Measurements from ENCODE around the gene KRTAP12-2.

The KRTAP12-2 gene

GRCh38 chr21:44619886-44620285, 46.8 kb downstream of the KRTAP12-2 start:
- TF ChIP-seq, protein P1, sequence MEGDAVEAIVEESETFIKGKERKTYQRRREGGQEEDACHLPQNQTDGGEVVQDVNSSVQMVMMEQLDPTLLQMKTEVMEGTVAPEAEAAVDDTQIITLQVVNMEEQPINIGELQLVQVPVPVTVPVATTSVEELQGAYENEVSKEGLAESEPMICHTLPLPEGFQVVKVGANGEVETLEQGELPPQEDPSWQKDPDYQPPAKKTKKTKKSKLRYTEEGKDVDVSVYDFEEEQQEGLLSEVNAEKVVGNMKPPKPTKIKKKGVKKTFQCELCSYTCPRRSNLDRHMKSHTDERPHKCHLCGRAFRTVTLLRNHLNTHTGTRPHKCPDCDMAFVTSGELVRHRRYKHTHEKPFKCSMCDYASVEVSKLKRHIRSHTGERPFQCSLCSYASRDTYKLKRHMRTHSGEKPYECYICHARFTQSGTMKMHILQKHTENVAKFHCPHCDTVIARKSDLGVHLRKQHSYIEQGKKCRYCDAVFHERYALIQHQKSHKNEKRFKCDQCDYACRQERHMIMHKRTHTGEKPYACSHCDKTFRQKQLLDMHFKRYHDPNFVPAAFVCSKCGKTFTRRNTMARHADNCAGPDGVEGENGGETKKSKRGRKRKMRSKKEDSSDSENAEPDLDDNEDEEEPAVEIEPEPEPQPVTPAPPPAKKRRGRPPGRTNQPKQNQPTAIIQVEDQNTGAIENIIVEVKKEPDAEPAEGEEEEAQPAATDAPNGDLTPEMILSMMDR (IDR thresholded peaks at IDR 0.05): no peak

- TF ChIP-seq, protein P1 (IDR thresholded peaks at IDR 0.05): no peak
Observed at GRCh38 chr21:44618909-44619308, 47.8 kb downstream of the KRTAP12-2 start.

DNA sequence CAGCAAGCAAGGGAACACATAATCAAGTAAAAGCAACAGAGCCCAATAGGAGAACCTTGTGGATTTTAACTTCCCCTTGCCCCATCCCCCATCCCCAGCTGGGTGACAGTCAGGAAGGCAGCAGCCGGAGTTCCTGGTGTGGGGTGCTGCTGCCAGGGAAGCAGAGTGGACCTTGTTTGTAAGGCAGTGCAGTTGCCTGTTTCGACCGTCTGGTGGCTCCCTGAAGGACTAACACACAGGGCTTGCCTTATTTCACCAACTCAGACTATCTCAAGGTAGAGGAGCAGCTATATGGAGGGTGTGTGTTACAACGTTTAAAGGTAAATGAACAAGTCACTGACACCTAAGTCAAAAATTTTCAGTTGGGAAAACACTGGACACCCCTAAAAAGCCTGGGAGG, 48.2 kb downstream of the KRTAP12-2 start:
- TF ChIP-seq, protein P1 (IDR thresholded peaks at IDR 0.05): peak; percentile 43

DNA sequence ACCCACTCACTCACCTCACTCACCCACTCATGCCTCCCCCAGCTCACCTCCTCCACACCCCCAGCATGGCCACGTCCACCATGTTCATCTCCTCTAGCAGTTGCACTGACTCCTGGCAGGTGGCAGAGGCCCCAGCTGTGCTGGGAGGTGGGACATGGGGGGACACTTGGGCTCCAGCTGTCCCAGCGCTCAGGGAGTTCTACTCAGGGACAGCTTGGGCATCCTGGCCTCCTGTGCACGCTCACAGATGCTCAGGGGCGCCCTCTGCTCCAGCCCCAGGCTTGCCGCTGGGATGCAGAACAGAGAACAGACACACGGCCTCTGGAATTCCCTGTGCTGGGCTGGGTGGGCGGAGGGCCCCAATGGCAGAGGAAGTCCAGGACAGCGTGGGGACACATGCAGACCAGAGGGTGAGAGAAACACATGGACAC, 49.6 kb downstream of the KRTAP12-2 start:
- TF ChIP-seq, protein P1 (IDR thresholded peaks at IDR 0.05): no peak

GRCh38 chr21:44616591-44616926, 50.2 kb downstream of the KRTAP12-2 start:
- TF ChIP-seq, protein P1 (IDR thresholded peaks at IDR 0.05): no peak

Measured in LNCAP (cell line).